Measurements from ENCODE around the gene LBHD2. TPM values are rescaled to one million over a fixed set of nuclear protein-coding genes. Genes with fewer than 3 reads are reported as not detected.

The LBHD2 gene
- total and polyA plus RNA-seq, 2 of the 8 experiments (the other 6 are each of a cell fraction or from before 2014, with no cell fraction given) = not detected

DNA sequence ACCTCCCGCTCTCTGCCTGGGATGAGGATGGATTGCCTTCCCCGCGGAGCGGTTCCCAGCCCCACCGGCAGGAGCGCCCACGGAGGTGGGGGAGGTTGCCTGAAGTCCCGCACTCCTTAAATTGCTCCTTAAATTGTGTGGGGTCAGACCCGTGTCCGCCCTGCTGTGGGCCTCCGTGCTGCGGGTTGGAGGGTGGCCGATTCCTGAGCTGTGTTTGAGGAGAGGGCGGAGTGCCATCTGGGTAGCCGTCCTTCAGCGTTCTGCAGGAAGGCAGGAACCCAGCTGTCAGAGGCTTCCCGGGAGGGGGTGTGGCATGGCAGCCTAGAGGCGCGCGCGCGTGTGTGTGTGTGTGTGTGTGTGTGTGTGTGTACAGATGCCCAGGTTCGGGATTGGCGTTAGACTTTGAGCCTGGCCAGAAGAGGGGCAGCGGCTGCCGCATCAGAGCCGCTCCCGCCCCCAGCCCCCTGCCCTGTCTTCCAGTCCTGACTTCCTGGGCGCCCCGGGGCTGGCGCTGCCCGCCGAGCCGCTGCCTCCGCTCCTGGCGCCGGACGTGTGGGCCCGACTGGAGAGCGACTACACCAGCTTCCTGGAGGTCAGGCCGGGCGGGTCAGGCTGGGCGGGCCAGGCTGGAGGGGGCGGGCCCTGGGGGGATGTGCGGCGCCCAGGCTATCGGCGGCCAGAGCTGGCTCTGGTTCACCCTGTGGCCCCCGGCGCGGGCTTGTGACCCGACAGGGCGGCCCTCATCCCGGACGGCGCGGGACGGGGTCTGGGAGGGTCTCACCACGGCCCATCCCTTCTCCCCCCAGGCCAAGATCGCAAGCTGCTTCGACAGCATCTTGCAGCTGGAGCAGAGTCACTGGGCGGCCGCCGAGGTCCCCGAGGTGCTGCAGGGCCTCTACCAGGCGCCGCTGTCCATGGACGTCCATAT lies 19.7 kb downstream of the LBHD2 start:
- Histone ChIP-seq H2BK5ac (ENCODE audit: low read depth, low read length) (no peak overlapping the region), H3K4me1 (replicated peaks in 1 of 4; ENCODE audit: control insufficient read depth in 3 of 4, insufficient read depth in 4 of 4, low read length in 3 of 4) (peaks cover 0 to 37% (median 20%) of the 10 kb centered on the region in 4 experiments; a peak in 6 of 7 replicates), H3K23me2 (ENCODE audit: low read depth, low read length) (peaks cover 3% of the 10 kb centered on the region; the same call in 1 of the 2 replicates), H2BK120ac (replicated peaks; ENCODE audit: low read depth, low read length) (no peak overlapping the region), H3K4me2 (ENCODE audit: insufficient read depth in 1 of 2, low read depth in 2 of 2, low read length in 2 of 2) (peak overlapping the region in 1 of 2 experiments; percentile 66; a peak in 1 of 4 replicates), H3K4ac (replicated peaks; ENCODE audit: insufficient read length, low read depth, low read length) (no peak overlapping the region), H3K9ac (replicated peaks in 1 of 4; ENCODE audit: extremely low read depth in 1 of 4, low read depth in 3 of 4, low read length in 3 of 4) (no peak overlapping the region), H4K8ac (ENCODE audit: extremely low read depth, insufficient read depth, low read length) (peak overlapping the region; percentile 62; the same call in 1 of the 2 replicates), H3K36me3 (ENCODE audit: control insufficient read depth in 2 of 4, insufficient read depth in 4 of 4, low read length in 3 of 4) (no peaks in the 10 kb centered on the region), H3K14ac (ENCODE audit: insufficient read length) (no peak overlapping the region), H3K23ac (ENCODE audit: insufficient read length) (no peak overlapping the region), H3K27me3 (replicated peaks in 1 of 4; ENCODE audit: control insufficient read depth in 3 of 4, extremely low read depth in 1 of 4, insufficient read depth in 3 of 4, low read length in 3 of 4) (peaks cover 7 to 42% (median 34%) of the 10 kb centered on the region in 4 experiments), H4K91ac (replicated peaks; ENCODE audit: insufficient read length, low read length) (no peak overlapping the region), H3K18ac (ENCODE audit: extremely low read depth, low read length) (no peak overlapping the region), H3K79me2 (ENCODE audit: control insufficient read depth in 1 of 2, insufficient read depth in 2 of 2, low read length in 2 of 2) (no peaks in the 10 kb centered on the region), H4K20me1 (replicated peaks in 1 of 2; ENCODE audit: control insufficient read depth in 1 of 2, insufficient read depth in 2 of 2, low read length in 2 of 2) (peaks cover 0 to 3% of the 10 kb centered on the region in 2 experiments), H3K56ac (replicated peaks; ENCODE audit: insufficient read length, low read depth, low read length) (no peak overlapping the region), H2BK15ac (ENCODE audit: low read length) (no peak overlapping the region), H3K4me3 (ENCODE audit: extremely low read depth in 1 of 4, insufficient read depth in 2 of 4, low read depth in 3 of 4, low read length in 4 of 4) (no peak overlapping the region), H2BK12ac (ENCODE audit: low read depth, low read length) (no peak overlapping the region), H2BK20ac (ENCODE audit: low read length) (no peak overlapping the region), H2AK5ac (ENCODE audit: low read depth, low read length) (no peak overlapping the region), H3K27ac (ENCODE audit: low read depth, low read length) (no peak overlapping the region), H4K5ac (ENCODE audit: insufficient read length, low read depth, low read length) (no peak overlapping the region), H2AFZ (ENCODE audit: low read length) (no peak overlapping the region), H3K9me3 (ENCODE audit: insufficient read depth in 2 of 2, low read depth in 1 of 2, low read length in 1 of 2) (no peaks in the 10 kb centered on the region), H3K79me1 (ENCODE audit: low read depth, low read length) (no peaks in the 10 kb centered on the region)
- peak in 1 of 2 experiments; percentile 76 for DNase-seq (ENCODE audit: low read depth in 1 of 2, low spot score in 2 of 2)
- no peak for FAIRE-seq
- WGBS, 2 experiments (ENCODE audit: extremely low coverage in 1 of 2, insufficient coverage in 1 of 2, insufficient read length in 1 of 2, insufficient replicate concordance in 2 of 2, low coverage in 1 of 2, low lambda C conversion rate in 2 of 2, missing lambda C conversion rate in 1 of 2) = 87% methylated on average over 38 of the region's 68 CpGs; no CpG with 5 or more reads in 1 of the 2 experiments
- ChIA-PET POLR2A (ENCODE audit: partially characterized antibody) (interaction anchor here (1.0 to 2.5 kb wide), 7 partner anchors 14 to 230 kb away, joined by 3 to 14 read pairs (median 4); partner anchors contain the start of gene EIF5), CTCF (ENCODE audit: partially characterized antibody) (interaction anchor here (0.7 to 10.4 kb wide), 30 partner anchors 7 to 427 kb away, joined by 3 to 276 read pairs (median 10); partner anchors contain the start of genes EXOC3L4, LBHD2 and TNFAIP2)
- TF ChIP-seq RFX5 (IDR thresholded peaks at IDR 0.05; ENCODE audit: borderline replicate concordance, low read depth, low read length) (no peak), CHD1 (IDR thresholded peaks at IDR 0.05; ENCODE audit: low read depth, low read length) (no peak), SIRT6 (IDR thresholded peaks at IDR 0.05; ENCODE audit: low read length) (no peak), JUN (IDR thresholded peaks at IDR 0.05; ENCODE audit: low read depth, low read length) (no peak), TCF12 (IDR thresholded peaks at IDR 0.05; ENCODE audit: low read depth, low read length) (no peak), TEAD4 (IDR thresholded peaks at IDR 0.05; ENCODE audit: low read depth, low read length) (no peak), RNF2 (IDR thresholded peaks at IDR 0.05; ENCODE audit: borderline replicate concordance, low read depth, low read length, missing control alignments, poor library complexity, severe bottlenecking) (peak; percentile 30)
- TF ChIP-seq, protein P1, sequence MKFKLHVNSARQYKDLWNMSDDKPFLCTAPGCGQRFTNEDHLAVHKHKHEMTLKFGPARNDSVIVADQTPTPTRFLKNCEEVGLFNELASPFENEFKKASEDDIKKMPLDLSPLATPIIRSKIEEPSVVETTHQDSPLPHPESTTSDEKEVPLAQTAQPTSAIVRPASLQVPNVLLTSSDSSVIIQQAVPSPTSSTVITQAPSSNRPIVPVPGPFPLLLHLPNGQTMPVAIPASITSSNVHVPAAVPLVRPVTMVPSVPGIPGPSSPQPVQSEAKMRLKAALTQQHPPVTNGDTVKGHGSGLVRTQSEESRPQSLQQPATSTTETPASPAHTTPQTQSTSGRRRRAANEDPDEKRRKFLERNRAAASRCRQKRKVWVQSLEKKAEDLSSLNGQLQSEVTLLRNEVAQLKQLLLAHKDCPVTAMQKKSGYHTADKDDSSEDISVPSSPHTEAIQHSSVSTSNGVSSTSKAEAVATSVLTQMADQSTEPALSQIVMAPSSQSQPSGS (IDR thresholded peaks at IDR 0.05; ENCODE audit: low read length) = no peak
- TF ChIP-seq, protein P2, sequence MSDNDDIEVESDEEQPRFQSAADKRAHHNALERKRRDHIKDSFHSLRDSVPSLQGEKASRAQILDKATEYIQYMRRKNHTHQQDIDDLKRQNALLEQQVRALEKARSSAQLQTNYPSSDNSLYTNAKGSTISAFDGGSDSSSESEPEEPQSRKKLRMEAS (IDR thresholded peaks at IDR 0.05) = 0 out of 2 replicates have a peak, but pooled peaks have one; percentile 10
